Stimulated activated CD4-positive, alpha-beta T cell treated with anti-CD3 and anti-CD28 coated beads, Interleukin-1b, Interleukin-23, amount 100 ng/mL, for 4 hours (primary cell): ENCODE results near the gene PCDHA1.

Experiments
- DNase-seq, 2 donors: peaks; one replicate each; pipeline ENCODE4 v3.0.0-alpha.2; 2020; ENCODE audit warnings: low read depth in 2 of 2

Gene PCDHA1

GRCh38 chr5:140988608-140989007, 202.7 kb downstream of the PCDHA1 start:
- no peak for DNase-seq

GRCh38 chr5:140989254-140990020, 203.5 kb downstream of the PCDHA1 start:
- no peak for DNase-seq

DNA sequence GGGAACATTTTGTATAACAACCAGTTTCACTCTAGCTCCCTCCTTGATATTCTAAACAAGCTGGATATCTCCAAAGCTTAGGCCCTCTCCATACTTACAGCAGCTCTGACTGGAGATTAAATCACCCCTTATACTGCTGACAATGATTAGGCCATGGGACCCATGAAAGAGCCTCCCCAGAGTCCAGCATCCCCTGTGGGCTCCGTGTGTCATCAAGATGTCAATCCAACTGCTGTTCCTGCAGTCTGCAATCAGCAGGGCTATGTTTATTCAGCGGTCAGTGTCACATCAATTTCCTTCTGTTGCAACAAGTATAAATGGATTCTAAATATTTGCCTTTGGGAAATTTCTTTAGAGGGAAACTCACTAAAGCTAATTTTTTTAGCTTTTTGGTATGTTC, 206.9 kb downstream of the PCDHA1 start:
- DNase-seq: no peak

- no peak for DNase-seq
Observed at GRCh38 chr5:140996060-140996459, 210.1 kb downstream of the PCDHA1 start.

DNA sequence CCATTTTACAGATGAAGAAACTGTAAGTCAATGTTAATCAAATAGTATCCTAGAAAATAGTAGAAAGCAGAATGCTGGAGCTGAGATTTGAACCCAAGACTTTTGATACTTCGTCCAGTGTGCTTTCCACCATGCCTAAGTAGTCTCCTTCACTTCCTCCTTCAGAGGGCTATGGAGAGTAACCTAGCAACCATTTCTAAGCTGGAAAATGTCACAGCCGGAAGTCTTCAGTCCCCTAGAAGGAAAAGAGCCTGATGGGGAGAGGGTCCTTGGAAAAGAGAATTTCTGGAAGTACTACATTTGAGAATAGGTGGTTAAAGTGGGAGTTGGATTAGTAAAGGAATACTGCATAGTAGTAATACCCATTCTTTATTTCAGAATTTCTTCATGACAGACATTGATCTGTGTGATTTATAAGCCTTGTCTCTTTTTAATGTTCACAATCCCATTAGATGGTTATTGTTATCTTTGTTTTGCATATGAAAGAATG, 213.0 kb downstream of the PCDHA1 start:
- DNase-seq: no peak

GRCh38 chr5:141001446-141001843, 215.5 kb downstream of the PCDHA1 start:
- no peak for DNase-seq

GRCh38 chr5:141001844-141002604, 216.1 kb downstream of the PCDHA1 start:
- no peak for DNase-seq

- DNase-seq: no peak
Observed at GRCh38 chr5:141002605-141002965, 216.6 kb downstream of the PCDHA1 start.

- no peak for DNase-seq
Observed at GRCh38 chr5:141003031-141003430, 217.1 kb downstream of the PCDHA1 start.

DNA sequence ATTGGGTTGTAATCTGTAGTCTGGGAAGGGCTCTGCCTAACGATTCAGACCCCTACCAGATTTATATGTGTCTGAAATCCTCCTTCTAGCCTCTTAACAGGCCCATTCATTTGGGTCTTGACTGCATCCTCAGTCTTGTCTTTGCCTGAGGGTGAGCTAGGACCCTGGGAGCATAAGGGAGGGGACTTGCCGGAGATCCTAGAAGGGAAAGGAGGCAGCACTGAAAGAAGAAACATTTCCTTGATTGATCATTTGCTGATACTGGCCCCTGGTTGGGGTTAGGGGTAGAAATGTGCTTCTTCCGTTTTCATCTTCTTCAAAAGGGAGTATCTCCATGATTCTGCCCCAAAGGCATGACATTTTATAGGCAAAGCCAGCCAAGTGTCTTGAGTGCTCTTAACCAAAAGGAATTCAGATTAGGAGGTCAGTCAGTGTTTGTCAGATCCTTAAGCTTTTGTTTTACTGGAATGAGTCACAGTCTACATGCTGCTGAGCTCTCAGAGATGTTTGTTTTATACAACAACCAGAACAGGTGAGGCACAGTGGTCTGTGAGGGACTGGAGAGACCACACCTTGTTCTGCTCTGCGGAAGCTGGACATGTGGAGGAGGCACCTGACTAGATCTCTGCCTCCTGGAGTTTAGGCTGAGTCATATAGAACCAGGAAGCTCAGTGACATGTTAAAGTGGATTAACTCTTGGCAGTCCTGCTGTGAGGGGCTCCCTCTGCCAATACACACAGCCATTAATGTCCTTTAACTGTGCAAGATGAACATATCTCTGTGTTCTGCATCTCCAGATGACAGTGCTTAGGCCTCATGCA, 218.1 kb downstream of the PCDHA1 start:
- DNase-seq: no peak

- DNase-seq: no peak
Observed at GRCh38 chr5:141007791-141008190, 221.9 kb downstream of the PCDHA1 start.

GRCh38 chr5:141010047-141010793, 224.3 kb downstream of the PCDHA1 start:
- no peak for DNase-seq

DNA sequence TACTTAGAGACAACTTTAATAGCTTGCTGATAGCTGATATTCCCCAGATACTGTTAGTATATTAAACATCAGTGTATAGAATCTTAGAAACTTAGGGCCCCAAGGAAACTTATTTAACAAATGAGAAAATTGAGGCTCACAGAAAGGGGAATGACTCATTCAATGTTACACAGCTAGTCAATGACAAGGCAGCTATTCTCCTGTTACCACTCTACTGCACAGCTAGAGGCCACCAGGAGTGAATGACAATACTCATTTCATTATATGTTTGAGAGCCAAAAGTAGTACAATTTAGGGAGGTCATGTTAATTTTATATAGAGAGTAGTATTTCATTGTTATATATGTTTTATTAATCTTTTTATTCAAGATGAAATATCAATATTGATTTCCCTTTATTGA, 232.0 kb downstream of the PCDHA1 start:
- DNase-seq: no peak

DNA sequence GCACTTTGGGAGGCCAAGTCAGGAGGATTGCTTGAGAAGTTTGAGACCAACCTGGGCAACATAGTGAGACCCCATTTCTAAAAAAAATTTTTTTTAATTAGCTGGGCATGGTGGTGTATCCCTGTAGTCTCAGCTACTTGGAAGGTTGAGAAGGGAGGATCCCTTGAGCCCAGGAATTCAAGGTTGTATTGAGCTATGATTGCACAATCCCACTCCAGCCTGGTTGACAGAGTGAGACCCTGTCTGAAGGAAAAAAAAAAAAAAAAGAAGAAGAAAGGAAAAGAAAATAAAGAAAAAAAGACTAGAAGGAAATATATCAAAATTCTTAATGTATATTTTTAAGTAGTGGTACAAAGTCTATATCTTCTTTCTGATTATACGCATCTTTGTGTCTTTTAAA, 236.4 kb downstream of the PCDHA1 start:
- DNase-seq: no peak

DNA sequence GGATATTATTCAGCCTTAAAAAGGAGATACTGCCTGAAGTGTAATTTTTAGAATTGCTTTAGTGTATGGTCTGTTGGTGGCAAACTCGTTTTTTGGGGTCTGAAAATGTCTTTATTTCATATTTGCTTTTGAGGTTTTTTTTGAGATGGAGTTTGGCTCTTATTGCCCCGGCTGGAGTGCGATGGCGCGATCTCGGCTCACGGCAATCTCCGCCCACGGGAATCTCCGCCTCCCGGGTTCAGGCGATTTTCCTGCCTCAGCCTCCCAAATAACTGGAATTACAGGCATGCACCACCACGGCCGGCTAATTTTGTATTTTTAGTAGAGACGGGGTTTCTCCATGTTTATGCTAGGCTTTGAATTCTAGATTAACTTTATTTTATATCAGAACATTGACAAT, 245.1 kb downstream of the PCDHA1 start:
- DNase-seq: no peak

- no peak for DNase-seq
Observed at GRCh38 chr5:141032626-141033025, 246.7 kb downstream of the PCDHA1 start.

- DNase-seq: no peak
Observed at GRCh38 chr5:141039061-141039460, 253.1 kb downstream of the PCDHA1 start.

DNA sequence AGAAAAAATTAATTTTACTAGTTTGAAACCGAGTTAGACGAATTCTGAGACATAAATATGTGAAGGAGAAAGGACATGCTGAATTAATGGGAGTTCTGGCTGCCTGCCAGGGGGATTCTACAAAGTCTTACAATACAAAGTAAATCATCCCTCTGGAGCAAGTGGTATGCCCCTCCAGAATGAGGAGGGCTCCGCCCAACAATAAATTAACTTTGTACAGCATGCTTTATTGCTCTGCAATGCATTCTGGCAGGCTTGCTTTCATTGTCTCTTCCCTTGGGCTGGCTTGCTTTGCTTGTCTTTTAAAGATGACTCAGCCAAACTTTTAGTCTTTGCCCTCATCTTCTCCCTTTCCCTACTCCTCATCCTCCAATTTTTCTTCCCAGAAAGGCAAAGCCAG, 253.6 kb downstream of the PCDHA1 start:
- DNase-seq: no peak

- no peak for DNase-seq
Observed at GRCh38 chr5:141040093-141040770, 254.3 kb downstream of the PCDHA1 start.

GRCh38 chr5:141040771-141041426, 255.0 kb downstream of the PCDHA1 start:
- DNase-seq: peak; percentile 9 to 46

DNA sequence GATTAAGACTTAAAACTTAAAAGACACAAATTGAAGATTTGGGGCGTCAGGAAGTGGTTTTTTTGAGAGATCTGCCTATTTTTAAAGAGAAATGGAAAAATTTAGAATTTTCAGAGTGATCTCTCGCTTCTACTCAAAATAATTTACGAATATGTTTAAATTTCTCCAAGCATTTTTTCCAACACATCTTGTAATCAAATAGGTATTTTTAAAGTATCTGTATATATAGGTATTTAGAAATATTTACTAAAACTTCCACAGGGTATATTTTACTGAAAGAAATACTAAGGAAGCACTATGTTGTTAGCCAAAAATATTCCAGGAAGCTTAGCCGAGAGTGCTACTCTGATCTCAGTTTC, 255.5 kb downstream of the PCDHA1 start:
- DNase-seq: no peak
